ENCODE data around the gene KLHL15.

GRCh38 chrX:23964191-23964590, 62.8 kb downstream of the KLHL15 start:
- TF ChIP-seq EZH2phosphoT487 (IDR thresholded peaks at IDR 0.05; ENCODE audit: borderline replicate concordance) = no peak
- TF ChIP-seq CTCF (conservative IDR thresholded peaks at IDR 0.05; ENCODE audit: low read length) = no peak

Data from Loucy (cell line).